A549 treated with dexamethasone at 1 μM for 4 hours (cell line): ENCODE data around the gene GLB1L. TPM values are rescaled to one million over a fixed set of nuclear protein-coding genes. Genes with fewer than 3 reads are reported as not detected.

Experiments used
- total RNA-seq: library from RNA; stranded (reverse); fragments of 200-300 nt; extraction: Qiagen RNA extraction; gene quantifications from 5 replicates; pipeline ENCODE4 v1.2.3, GENCODE V29; 2022

GLB1L gene
- total RNA-seq = 6.0 to 7.1 TPM (median 6.6 TPM) in 5 replicates

GRCh38 chr2:219245148-219245898 is at the start of gene GLB1L, which contains the start of gene STK16:
Gene GLB1L, minus strand, starts transcription at chr2:219245444. Its CDS starts 1,871 bp downstream, at chr2:219243573.
Gene STK16, plus strand, starts transcription at chr2:219245479. Its CDS starts 521 bp downstream, at chr2:219246000.

GRCh38 chr2:219279151-219279915 is 34.1 kb upstream of the GLB1L start, which contains the start of gene DNAJB2:
Gene DNAJB2, plus strand, starts transcription at chr2:219279366. Its CDS starts 468 bp downstream, at chr2:219279834.

DNA sequence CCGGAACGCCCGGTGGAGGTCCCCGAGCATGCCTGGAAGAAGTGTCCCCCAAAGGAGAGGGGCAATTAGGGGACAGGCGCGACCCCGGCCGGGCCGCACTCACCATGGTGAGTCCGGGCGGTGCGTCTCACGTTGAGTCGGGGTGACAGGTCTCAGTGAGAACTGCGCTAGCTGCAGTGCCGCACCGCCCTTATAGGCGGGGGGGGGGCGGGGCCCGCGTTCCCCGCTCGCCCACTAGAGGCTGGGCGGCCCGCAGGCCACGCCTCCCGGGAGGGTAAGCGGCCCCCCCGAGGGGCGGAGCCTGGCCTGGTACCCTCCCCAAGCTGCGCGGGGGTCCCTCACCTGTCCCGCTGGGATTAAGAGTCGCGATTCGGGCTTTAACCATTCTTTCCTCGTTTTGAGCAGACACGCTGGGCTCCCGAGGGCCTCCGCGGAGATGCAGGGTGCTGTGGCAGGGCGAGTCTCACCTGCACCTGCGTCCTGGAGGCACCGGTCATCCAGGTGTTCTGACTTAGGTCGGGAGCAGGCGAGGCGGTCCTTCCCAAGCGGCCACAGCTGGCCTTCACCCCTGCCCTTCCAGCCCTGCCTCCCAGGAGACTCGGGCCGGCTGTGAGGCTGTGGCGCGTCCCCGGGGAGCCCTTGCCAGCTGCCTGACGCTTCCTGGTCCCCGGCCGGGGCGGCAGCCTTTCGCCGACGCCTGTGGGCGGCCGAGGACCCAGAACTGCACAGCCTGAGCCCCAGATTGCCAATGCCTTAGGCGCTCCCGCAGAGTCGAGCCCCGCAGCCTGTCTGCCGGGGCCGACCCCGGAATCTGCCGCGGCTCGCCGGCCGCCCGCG is 8.7 kb upstream of the GLB1L start, which contains the start of gene TUBA4A:
TUBA4A (minus strand) TSS at position 166 of the 837 bp plus-strand sequence; CDS start at position 106, 60 bp downstream.

DNA sequence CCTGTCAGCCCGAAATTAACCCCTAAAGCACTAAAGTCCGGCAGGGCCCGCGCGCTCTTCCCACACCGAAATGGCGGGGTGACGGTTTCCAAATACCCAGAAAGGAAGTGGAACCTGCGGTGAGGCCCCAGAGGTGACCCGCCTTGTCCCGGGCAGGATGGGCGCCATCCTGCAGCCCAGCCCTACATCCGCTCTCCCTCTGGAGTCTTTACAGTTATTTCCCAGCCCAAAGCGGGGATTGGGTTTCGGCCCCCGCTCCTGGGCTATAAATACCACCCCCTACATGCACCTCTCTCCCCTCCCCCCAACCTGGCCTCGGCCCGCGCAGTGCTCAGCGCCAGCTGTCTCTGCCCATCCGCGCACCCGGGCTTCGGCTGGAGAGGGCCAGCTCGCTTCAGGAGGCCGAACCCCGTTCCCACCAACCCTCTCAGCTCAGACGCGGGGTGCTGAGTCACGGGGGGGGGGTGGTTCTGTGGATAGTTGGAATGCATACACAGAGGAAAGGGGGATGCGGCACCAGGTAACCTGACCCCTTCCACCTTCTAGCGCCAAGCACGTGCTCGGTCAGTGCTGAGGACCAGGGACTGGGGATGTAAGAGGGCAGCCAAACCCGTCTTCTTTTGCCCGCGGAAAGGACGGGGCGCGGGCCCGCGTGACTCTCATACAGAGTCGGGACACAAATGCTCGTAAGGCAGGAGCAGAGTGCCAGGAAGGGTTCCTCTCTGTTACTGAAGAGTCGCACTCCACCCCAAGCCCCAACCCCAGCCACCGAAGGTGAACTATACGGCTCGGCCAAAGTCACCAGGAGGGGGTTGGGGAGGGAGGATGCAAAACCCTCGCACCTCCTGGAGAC is 7.9 kb upstream of the GLB1L start, which contains the start of gene TUBA4B:
TUBA4B (plus strand) TSS at position 344 of the 853 bp plus-strand sequence; CDS start at position 509, 165 bp downstream.

GRCh38 chr2:219229305-219230058 is 15.8 kb downstream of the GLB1L start, which contains the start of the genes ANKZF1 and ATG9A:
Gene ANKZF1, plus strand, starts transcription at chr2:219229806. Its CDS starts 452 bp downstream, at chr2:219230258.
Gene ATG9A, minus strand, starts transcription at chr2:219229636. Its CDS starts 1,612 bp downstream, at chr2:219228024.

DNA sequence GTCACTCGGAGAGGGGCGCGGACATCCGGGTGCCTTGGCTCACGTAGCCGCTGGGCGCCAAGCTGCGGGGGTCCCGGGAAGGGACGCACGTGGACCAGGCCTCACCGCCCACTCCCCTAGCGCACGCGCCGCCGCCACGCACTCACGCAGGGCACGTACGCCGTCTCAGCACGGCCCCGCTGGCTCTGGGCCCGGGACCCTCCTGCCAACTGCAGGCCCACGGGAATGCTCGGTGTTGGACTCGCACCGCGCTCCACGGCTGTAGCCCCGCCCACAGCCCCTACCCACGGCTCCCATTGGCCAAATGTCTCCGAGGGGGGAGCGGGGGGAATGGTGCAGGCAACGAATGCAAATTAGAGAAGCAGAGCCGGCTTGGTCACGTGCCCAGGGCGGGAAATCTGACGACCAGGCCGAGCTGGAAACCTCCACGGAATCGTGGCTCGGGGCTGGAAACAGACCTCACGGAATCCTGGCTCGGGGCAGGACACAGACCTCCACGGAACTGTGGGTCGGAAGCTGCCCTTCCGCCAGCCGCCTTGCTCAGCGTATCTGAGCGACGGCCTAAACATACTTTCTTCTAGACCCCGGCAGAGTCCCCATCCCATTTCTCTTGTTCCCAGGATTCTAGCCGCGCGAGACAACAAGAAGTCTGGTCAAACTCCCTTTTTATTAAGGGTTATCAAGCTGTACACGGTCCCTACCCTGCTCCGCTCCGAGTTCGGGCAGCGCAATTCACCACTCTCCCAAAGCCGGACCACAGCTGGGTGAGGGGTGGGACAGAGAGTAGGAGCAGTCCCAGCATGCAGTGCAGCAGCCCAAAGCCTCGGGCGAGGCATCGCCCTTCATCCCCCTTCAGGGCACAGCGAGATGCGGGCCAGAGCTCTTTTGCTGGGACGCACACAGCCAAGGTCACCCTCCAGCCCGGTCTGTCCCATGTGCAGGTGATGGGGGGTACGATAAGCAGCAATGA is 26.2 kb downstream of the GLB1L start, which contains the start of gene ABCB6:
ABCB6 (minus strand) TSS at position 227 of the 970 bp plus-strand sequence. CDS start 285 bp downstream, outside the sequence.

DNA sequence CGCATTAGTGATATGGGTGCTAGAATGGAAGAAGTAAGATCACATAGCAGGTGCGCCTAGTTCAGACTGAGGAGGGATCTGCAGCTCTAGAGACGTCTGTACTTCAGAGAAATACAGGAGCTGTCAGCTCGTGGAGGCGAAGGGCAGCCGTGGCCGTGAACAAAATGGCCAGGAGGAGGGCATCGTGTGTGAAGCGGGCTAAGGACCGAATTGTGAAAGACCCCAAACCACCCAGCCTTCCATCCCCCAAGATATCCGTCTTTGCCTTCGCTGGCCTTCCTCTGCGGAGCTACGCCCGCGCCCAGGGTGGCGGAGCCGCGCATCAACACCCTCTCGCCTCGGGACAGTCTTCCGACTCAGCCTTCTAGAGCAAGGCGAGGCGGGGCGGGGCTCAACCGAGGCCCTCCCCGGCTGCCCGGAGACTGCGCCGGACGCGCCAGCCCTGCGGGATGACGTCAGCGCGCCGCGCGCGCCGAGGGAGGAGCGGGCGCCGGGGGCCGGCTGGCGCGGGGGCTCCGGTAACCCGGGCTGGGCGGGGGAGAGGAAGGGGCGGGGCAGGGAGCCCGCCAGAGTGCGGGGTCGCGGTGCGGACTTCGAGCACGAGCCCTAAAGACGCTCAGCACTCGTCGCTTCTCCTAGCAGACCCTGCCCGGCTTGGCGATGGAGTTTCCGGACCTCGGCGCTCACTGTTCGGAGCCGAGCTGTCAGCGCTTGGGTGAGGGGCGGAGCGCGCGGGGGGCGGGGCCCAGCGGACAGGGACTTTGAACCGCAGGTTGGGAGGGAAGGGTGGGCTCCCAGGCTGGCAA is 38.7 kb downstream of the GLB1L start, which contains the start of gene ZFAND2B:
ZFAND2B (plus strand) TSS at position 455 of the 806 bp plus-strand sequence; CDS start at position 661, 206 bp downstream.

Other genes starting within 250 kb of the GLB1L start
- gene CFAP65, start 203.9 kb downstream of the GLB1L start, total RNA-seq = 0.21 to 0.27 TPM (median 0.22 TPM) in 5 replicates
- 0.38 to 0.77 TPM (median 0.54 TPM) in 5 replicates for gene IHH, start 184.5 kb downstream of the GLB1L start, total RNA-seq
- gene NHEJ1, start 84.6 kb downstream of the GLB1L start, total RNA-seq = 16.7 to 18.7 TPM (median 17.5 TPM) in 5 replicates
- 0.45 to 0.75 TPM (median 0.55 TPM) in 5 replicates for gene SLC23A3, start 75.4 kb downstream of the GLB1L start, total RNA-seq
- 35.3 to 42.6 TPM (median 41.4 TPM) in 5 replicates for gene CNPPD1, start 68.5 kb downstream of the GLB1L start, total RNA-seq
- 58.6 to 77.6 TPM (median 75.6 TPM) in 5 replicates for gene RETREG2, start 67.2 kb downstream of the GLB1L start, total RNA-seq
- gene ZFAND2B, start 38.7 kb downstream of the GLB1L start, total RNA-seq = 12.3 to 20.7 TPM (median 19.3 TPM) in 5 replicates
- gene ABCB6, start 26.5 kb downstream of the GLB1L start, total RNA-seq = 22.3 to 30.8 TPM (median 27.9 TPM) in 5 replicates
- 33.6 to 46.8 TPM (median 45.2 TPM) in 5 replicates for gene ATG9A, start 15.8 kb downstream of the GLB1L start, total RNA-seq
- gene ANKZF1, start 15.6 kb downstream of the GLB1L start, total RNA-seq = 11.5 to 16.9 TPM (median 13.8 TPM) in 5 replicates
- gene STK16, start within 50 bp of the GLB1L start, total RNA-seq = 25.9 to 30.2 TPM (median 28.5 TPM) in 5 replicates
- gene TUBA4B, start 7.8 kb upstream of the GLB1L start, total RNA-seq = 0.12 to 0.20 TPM (median 0.16 TPM) in 3 of 5 replicates, not detected in the others
- gene TUBA4A, start 8.5 kb upstream of the GLB1L start, total RNA-seq = 250 to 308 TPM (median 286 TPM) in 5 replicates
- gene DNAJB2, start 33.9 kb upstream of the GLB1L start, total RNA-seq = 29.5 to 38.9 TPM (median 35.6 TPM) in 5 replicates
- 0.97 to 1.8 TPM (median 1.4 TPM) in 5 replicates for gene PTPRN, start 64.0 kb upstream of the GLB1L start, total RNA-seq
- not detected in 5 replicates for gene RESP18, start 87.3 kb upstream of the GLB1L start, total RNA-seq
- gene DNPEP, start 142.5 kb upstream of the GLB1L start, total RNA-seq = 52.0 to 63.4 TPM (median 55.8 TPM) in 5 replicates
- gene DES, start 172.9 kb upstream of the GLB1L start, total RNA-seq = 0.38 to 0.47 TPM (median 0.45 TPM) in 5 replicates
- 7.0 to 12.6 TPM (median 9.4 TPM) in 5 replicates for gene SPEG, start 189.4 kb upstream of the GLB1L start, total RNA-seq